ENCODE data around the gene SHFL. TPM values are rescaled to one million over a fixed set of nuclear protein-coding genes. Genes with fewer than 3 reads are reported as not detected.

Gene SHFL
- total and polyA plus RNA-seq, 2 of the 8 experiments (the other 6 are each of a cell fraction or from before 2014, with no cell fraction given) = 25.3 to 37.1 TPM

DNA sequence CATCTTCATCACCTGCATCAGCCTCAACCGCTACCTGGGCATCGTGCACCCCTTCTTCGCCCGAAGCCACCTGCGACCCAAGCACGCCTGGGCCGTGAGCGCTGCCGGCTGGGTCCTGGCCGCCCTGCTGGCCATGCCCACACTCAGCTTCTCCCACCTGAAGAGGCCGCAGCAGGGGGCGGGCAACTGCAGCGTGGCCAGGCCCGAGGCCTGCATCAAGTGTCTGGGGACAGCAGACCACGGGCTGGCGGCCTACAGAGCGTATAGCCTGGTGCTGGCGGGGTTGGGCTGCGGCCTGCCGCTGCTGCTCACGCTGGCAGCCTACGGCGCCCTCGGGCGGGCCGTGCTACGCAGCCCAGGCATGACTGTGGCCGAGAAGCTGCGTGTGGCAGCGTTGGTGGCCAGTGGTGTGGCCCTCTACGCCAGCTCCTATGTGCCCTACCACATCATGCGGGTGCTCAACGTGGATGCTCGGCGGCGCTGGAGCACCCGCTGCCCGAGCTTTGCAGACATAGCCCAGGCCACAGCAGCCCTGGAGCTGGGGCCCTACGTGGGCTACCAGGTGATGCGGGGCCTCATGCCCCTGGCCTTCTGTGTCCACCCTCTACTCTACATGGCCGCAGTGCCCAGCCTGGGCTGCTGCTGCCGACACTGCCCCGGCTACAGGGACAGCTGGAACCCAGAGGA lies 28.0 kb downstream of the SHFL start:
- TF ChIP-seq MAFK (IDR thresholded peaks at IDR 0.05; ENCODE audit: low read depth, low read length) (no peak), KDM5A (IDR thresholded peaks at IDR 0.05; ENCODE audit: low read length) (no peak), BRCA1 (IDR thresholded peaks at IDR 0.05; ENCODE audit: low read depth, low read length) (no peak), GABPA (IDR thresholded peaks at IDR 0.05; ENCODE audit: borderline replicate concordance, insufficient read depth, low read length) (no peak), ASH2L (IDR thresholded peaks at IDR 0.05; ENCODE audit: low read length) (no peak), GTF2F1 (IDR thresholded peaks at IDR 0.05; ENCODE audit: borderline replicate concordance, low read depth, low read length) (no peak), POLR2AphosphoS5 (IDR thresholded peaks at IDR 0.05; ENCODE audit: low read depth, low read length) (peak; percentile 22; the same call in 1 of the 2 replicates), TAF1 (IDR thresholded peaks at IDR 0.05; ENCODE audit: low read depth, low read length) (0 out of 2 replicates have a peak, but pooled peaks have one; percentile 8), POLR2A (IDR thresholded peaks at IDR 0.05; ENCODE audit: control extremely low read depth in 1 of 2, low read depth in 2 of 2, low read length in 2 of 2) (peak in 1 of 2 experiments; percentile 2; a peak in 1 of 3 replicates)
- TF ChIP-seq, protein P1, sequence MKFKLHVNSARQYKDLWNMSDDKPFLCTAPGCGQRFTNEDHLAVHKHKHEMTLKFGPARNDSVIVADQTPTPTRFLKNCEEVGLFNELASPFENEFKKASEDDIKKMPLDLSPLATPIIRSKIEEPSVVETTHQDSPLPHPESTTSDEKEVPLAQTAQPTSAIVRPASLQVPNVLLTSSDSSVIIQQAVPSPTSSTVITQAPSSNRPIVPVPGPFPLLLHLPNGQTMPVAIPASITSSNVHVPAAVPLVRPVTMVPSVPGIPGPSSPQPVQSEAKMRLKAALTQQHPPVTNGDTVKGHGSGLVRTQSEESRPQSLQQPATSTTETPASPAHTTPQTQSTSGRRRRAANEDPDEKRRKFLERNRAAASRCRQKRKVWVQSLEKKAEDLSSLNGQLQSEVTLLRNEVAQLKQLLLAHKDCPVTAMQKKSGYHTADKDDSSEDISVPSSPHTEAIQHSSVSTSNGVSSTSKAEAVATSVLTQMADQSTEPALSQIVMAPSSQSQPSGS (IDR thresholded peaks at IDR 0.05; ENCODE audit: low read length) = 0 out of 2 replicates have a peak, but pooled peaks have one; percentile 8
- FAIRE-seq = no peak

More for the DNA sequence above, 28.0 kb downstream of the SHFL start:
- no peak overlapping the region for H2AFZ ChIP-seq (ENCODE audit: low read length)
- H3K14ac ChIP-seq (ENCODE audit: insufficient read length) = no peak overlapping the region
- H2BK12ac ChIP-seq (ENCODE audit: low read depth, low read length) = no peak overlapping the region
- H3K79me2 ChIP-seq (ENCODE audit: control insufficient read depth in 1 of 2, insufficient read depth in 2 of 2, low read length in 2 of 2) = peaks cover 0 to 7% of the 10 kb centered on the region in 2 experiments; a peak in 2 of 4 replicates
- no peak overlapping the region for H2BK5ac ChIP-seq (ENCODE audit: low read depth, low read length)
- ChIA-PET CTCF (ENCODE audit: partially characterized antibody) (interaction anchor here (0.9 to 5.0 kb wide), 10 partner anchors 8 to 183 kb away, joined by 3 to 42 read pairs (median 4); partner anchors contain the start of gene ANGPTL6), POLR2A (ENCODE audit: partially characterized antibody) (interaction anchor here (0.5 to 29.1 kb wide), 28 partner anchors 4 to 266 kb away, joined by 3 to 412 read pairs (median 3); partner anchors contain the start of genes ANGPTL6, DNMT1, EIF3G and P2RY11)
- no peak for DNase-seq (ENCODE audit: low read depth in 1 of 2, low spot score in 2 of 2)
- no peak overlapping the region for H3K56ac ChIP-seq (replicated peaks; ENCODE audit: insufficient read length, low read depth, low read length)
- H3K36me3 ChIP-seq (ENCODE audit: control insufficient read depth in 2 of 4, insufficient read depth in 4 of 4, low read length in 3 of 4) = peaks cover 41 to 62% (median 52%) of the 10 kb centered on the region in 4 experiments
- no peak overlapping the region for H3K23ac ChIP-seq (ENCODE audit: insufficient read length)
- no peaks in the 10 kb centered on the region for H3K27me3 ChIP-seq (replicated peaks in 1 of 4; ENCODE audit: control insufficient read depth in 3 of 4, extremely low read depth in 1 of 4, insufficient read depth in 3 of 4, low read length in 3 of 4)
- H4K5ac ChIP-seq (ENCODE audit: insufficient read length, low read depth, low read length) = no peak overlapping the region
- H3K4me1 ChIP-seq (replicated peaks in 1 of 4; ENCODE audit: control insufficient read depth in 3 of 4, insufficient read depth in 4 of 4, low read length in 3 of 4) = peaks cover 0 to 7% (median 1%) of the 10 kb centered on the region in 4 experiments; a peak in 2 of 7 replicates
- H4K20me1 ChIP-seq (replicated peaks in 1 of 2; ENCODE audit: control insufficient read depth in 1 of 2, insufficient read depth in 2 of 2, low read length in 2 of 2) = peaks cover 16 to 35% of the 10 kb centered on the region in 2 experiments
- H3K9ac ChIP-seq (replicated peaks in 1 of 4; ENCODE audit: extremely low read depth in 1 of 4, low read depth in 3 of 4, low read length in 3 of 4) = no peak overlapping the region
- H3K9me3 ChIP-seq (ENCODE audit: insufficient read depth in 2 of 2, low read depth in 1 of 2, low read length in 1 of 2) = no peaks in the 10 kb centered on the region
- H3K4me2 ChIP-seq (ENCODE audit: insufficient read depth in 1 of 2, low read depth in 2 of 2, low read length in 2 of 2) = no peak overlapping the region
- no peak overlapping the region for H3K18ac ChIP-seq (ENCODE audit: extremely low read depth, low read length)
- 94% methylated on average over 42 of the region's 43 CpGs; no CpG with 5 or more reads in 1 of the 2 experiments for WGBS, 2 experiments (ENCODE audit: extremely low coverage in 1 of 2, insufficient coverage in 1 of 2, insufficient read length in 1 of 2, insufficient replicate concordance in 2 of 2, low coverage in 1 of 2, low lambda C conversion rate in 2 of 2, missing lambda C conversion rate in 1 of 2)
- no peak overlapping the region for H2BK15ac ChIP-seq (ENCODE audit: low read length)
- peaks cover 2% of the 10 kb centered on the region for H3K23me2 ChIP-seq (ENCODE audit: low read depth, low read length)
- no peak overlapping the region for H2BK120ac ChIP-seq (replicated peaks; ENCODE audit: low read depth, low read length)
- H2AK5ac ChIP-seq (ENCODE audit: low read depth, low read length) = no peak overlapping the region
- H2BK20ac ChIP-seq (ENCODE audit: low read length) = no peak overlapping the region
- no peak overlapping the region for H3K4me3 ChIP-seq (ENCODE audit: extremely low read depth in 1 of 4, insufficient read depth in 2 of 4, low read depth in 3 of 4, low read length in 4 of 4)
- no peak overlapping the region for H4K91ac ChIP-seq (replicated peaks; ENCODE audit: insufficient read length, low read length)
- 0 out of 2 replicates have a peak overlapping the region, but pooled peaks have one; percentile 29 for H3K27ac ChIP-seq (ENCODE audit: low read depth, low read length)
- H4K8ac ChIP-seq (ENCODE audit: extremely low read depth, insufficient read depth, low read length) = peak overlapping the region; percentile 65; the same call in 1 of the 2 replicates
- 0 out of 2 replicates have a peak, but pooled peaks cover 2% of the 10 kb centered on the region for H3K79me1 ChIP-seq (ENCODE audit: low read depth, low read length)
- H3K4ac ChIP-seq (replicated peaks; ENCODE audit: insufficient read length, low read depth, low read length) = peak overlapping the region; percentile 14
